Endothelial cell of umbilical vein (primary cell): ENCODE data around the gene EYS. TPM values are rescaled to one million over a fixed set of nuclear protein-coding genes. Genes with fewer than 3 reads are reported as not detected.

Source experiments
- BruUV-seq: library from RNA; stranded (reverse); fragments of 400-500 nt; replicated peaks from 2 replicates; lab custom pipeline; 2021; lab: Mats Ljungman, UMichigan
- CTCF ChIA-PET: fragments of 300-600, 350-600 bp; sonication (Branson Sonifier 250); formaldehyde crosslinking; loops from one replicate; lab custom pipeline; 2021; ENCODE audit warnings: antibody characterized with exemption, inconsistent platforms; lab: Charles Lee
- POLR2A ChIA-PET: fragments of 300-600, 350-600 bp; sonication (Branson Sonifier 250); formaldehyde crosslinking; loops from one replicate; lab custom pipeline; 2021; ENCODE audit warnings: antibody characterized with exemption, inconsistent platforms; lab: Charles Lee
- DNase-seq: peaks from one replicate; pipeline ENCODE4 v3.0.0-alpha.2; 2011; ENCODE audit warnings: low read depth, low spot score
- FAIRE-seq: peaks from 2 replicates; lab custom pipeline; 2011; peaks lifted over from hg19 to GRCh38; lab: Jason Lieb, UNC
- H2AFZ ChIP-seq: 2 replicates; pipeline ENCODE4 v1.6.0; 2012; ENCODE audit warnings: low read depth, low read length, control low read depth, inconsistent platforms
- H3K27ac ChIP-seq: 2 replicates; pipeline ENCODE4 v1.5.1; 2011; ENCODE audit warnings: low read depth, mild to moderate bottlenecking, control low read depth, low read length, moderate library complexity; ENCODE audit not compliant: insufficient read depth
- H3K27me3 ChIP-seq, 2 experiments: 2 replicates each; pipeline versions ENCODE4 v1.6.0 to v1.6.1; 2011; ENCODE audit warnings: low read length in 2 of 2, mixed read lengths in 1 of 2; ENCODE audit not compliant: control insufficient read depth in 2 of 2, insufficient read depth in 2 of 2
- H3K36me3 ChIP-seq, 2 experiments: 2 replicates in 1 of 2; 3 replicates in 1 of 2; pipeline ENCODE4 v1.5.1; 2011; ENCODE audit warnings: low read length in 2 of 2, mild to moderate bottlenecking in 1 of 2, moderate library complexity in 1 of 2; ENCODE audit not compliant: control insufficient read depth in 2 of 2, insufficient read depth in 2 of 2; ENCODE audit errors: extremely low read depth in 1 of 2
- H3K4me1 ChIP-seq: 3 replicates; pipeline ENCODE4 v1.5.1; 2011; ENCODE audit warnings: mild to moderate bottlenecking, low read length; ENCODE audit not compliant: control insufficient read depth, insufficient read depth; ENCODE audit errors: extremely low read depth
- H3K4me2 ChIP-seq: 2 replicates; pipeline ENCODE4 v1.6.1; 2011; ENCODE audit warnings: low read length, control low read depth, mixed read lengths; ENCODE audit not compliant: insufficient read depth
- H3K4me3 ChIP-seq, 3 experiments: fragments of 200-600 bp in 1 of 3; sonication (generic), shearing (Covaris generic) in 1 of 3; replicated peaks in 1 of 3; 2 replicates each; pipeline ENCODE4 v1.5.1; 2011 to 2016; ENCODE audit warnings: control low read depth in 3 of 3, low read length in 3 of 3, mild to moderate bottlenecking in 2 of 3, inconsistent platforms in 1 of 3, low read depth in 1 of 3, moderate library complexity in 1 of 3; ENCODE audit not compliant: insufficient read depth in 1 of 3
- H3K79me2 ChIP-seq: 2 replicates; pipeline ENCODE4 v1.6.0; 2012; ENCODE audit warnings: low read length, inconsistent platforms; ENCODE audit not compliant: control insufficient read depth, insufficient read depth
- H3K9ac ChIP-seq: replicated peaks from 2 replicates; pipeline ENCODE3; 2011; ENCODE audit warnings: low read length, control low read depth; ENCODE audit not compliant: insufficient read depth; ENCODE audit errors: extremely low read depth
- H3K9me1 ChIP-seq: replicated peaks from 3 replicates; pipeline ENCODE4 v1.6.0; 2011; ENCODE audit warnings: mild to moderate bottlenecking, low read length; ENCODE audit not compliant: control insufficient read depth, insufficient read depth; ENCODE audit errors: extremely low read depth
- H3K9me3 ChIP-seq: replicated peaks from 2 replicates; pipeline ENCODE4 v1.5.1; 2012; ENCODE audit warnings: low read length, inconsistent platforms; ENCODE audit not compliant: control insufficient read depth, insufficient read depth
- H4K20me1 ChIP-seq: replicated peaks from 2 replicates; pipeline ENCODE3; 2011; ENCODE audit warnings: mild to moderate bottlenecking, low read length; ENCODE audit not compliant: control insufficient read depth, insufficient read depth; ENCODE audit errors: extremely low read depth
- EZH2 ChIP-seq: IDR thresholded peaks from 2 replicates; pipeline ENCODE4 v1.6.1; 2012; ENCODE audit warnings: borderline replicate concordance, low read depth, mild to moderate bottlenecking, moderate library complexity, low read length, inconsistent platforms; ENCODE audit not compliant: severe bottlenecking
- FOS ChIP-seq: IDR thresholded peaks from 2 replicates; pipeline ENCODE4 v1.6.1; 2011; ENCODE audit warnings: mild to moderate bottlenecking, low read length, moderate library complexity, borderline replicate concordance; ENCODE audit not compliant: insufficient read depth
- GATA2 ChIP-seq: IDR thresholded peaks from 2 replicates; pipeline ENCODE4 v1.7.0; 2011; ENCODE audit warnings: low read depth, mild to moderate bottlenecking, moderate library complexity, mixed read lengths, low read length; ENCODE audit not compliant: insufficient read length, insufficient read depth
- JUN ChIP-seq: IDR thresholded peaks from 2 replicates; pipeline ENCODE4 v1.6.1; 2011; ENCODE audit warnings: borderline replicate concordance, low read depth; ENCODE audit not compliant: insufficient read length, insufficient read depth
- MYC ChIP-seq: IDR thresholded peaks from one replicate; pipeline ENCODE4 v1.6.1; 2011; ENCODE audit warnings: mild to moderate bottlenecking, low read depth, low read length
- POLR2A ChIP-seq: IDR thresholded peaks from 2 replicates; pipeline ENCODE4 v1.6.1; 2012; ENCODE audit warnings: low read depth, mild to moderate bottlenecking, control low read depth, low read length
- POLR2AphosphoS5 ChIP-seq: IDR thresholded peaks from 2 replicates; pipeline ENCODE4 v1.6.1; 2012; ENCODE audit warnings: low read depth, mild to moderate bottlenecking, control low read depth, low read length, moderate library complexity; ENCODE audit not compliant: insufficient read depth
- dilution Hi-C: fragments of 300-500 bp; cut with MboI; formaldehyde crosslinking; loops from one replicate; pipeline ENCODE4 v1.15.0; 2019; ENCODE audit warnings: low sequenced_read_pairs; ENCODE audit not compliant: extremely low pct_ligation_motif_present
- intact Hi-C: fragments of 100-400 bp; cut with micrococcal nuclease; formaldehyde crosslinking; loops from one replicate; pipeline ENCODE4 v1.10.0; 2022
- polyA plus RNA-seq, 4 experiments: library from polyadenylated mRNA; depleted of rRNA in 3 of 4; stranded (reverse) in 3 of 4; unstranded in 1 of 4; fragments of >200 nt; gene quantifications; 2 replicates each; pipeline versions ENCODE4 v1.2.1 to v1.2.3, GENCODE V29; 2011 to 2012; ENCODE audit warnings: missing spikeins in 1 of 4
- total RNA-seq: library from RNA; stranded (reverse); gene quantifications from 2 replicates; pipeline ENCODE4 v1.2.3, GENCODE V29; 2021
- TF ChIP-seq, protein P1 (sequence below), 2 donors: IDR thresholded peaks; 1 replicate in 1 of 2; 2 replicates in 1 of 2; pipeline ENCODE4 v1.5.1; 2011; ENCODE audit warnings: low read length in 2 of 2, mild to moderate bottlenecking in 2 of 2, moderate library complexity in 2 of 2, control low read depth in 1 of 2, inconsistent platforms in 1 of 2, low read depth in 1 of 2; ENCODE audit not compliant: insufficient read depth in 1 of 2; ENCODE audit errors: extremely low read depth in 1 of 2
- TF ChIP-seq, protein P2 (sequence below): IDR thresholded peaks from 2 replicates; pipeline ENCODE4 v1.6.1; 2011; ENCODE audit not compliant: insufficient read depth, insufficient read length

The EYS gene
- total and polyA plus RNA-seq, 2 donors (not counting 3 experiments of a cell fraction or from before 2014, with no cell fraction given): 0.01 to 0.27 TPM

DNA sequence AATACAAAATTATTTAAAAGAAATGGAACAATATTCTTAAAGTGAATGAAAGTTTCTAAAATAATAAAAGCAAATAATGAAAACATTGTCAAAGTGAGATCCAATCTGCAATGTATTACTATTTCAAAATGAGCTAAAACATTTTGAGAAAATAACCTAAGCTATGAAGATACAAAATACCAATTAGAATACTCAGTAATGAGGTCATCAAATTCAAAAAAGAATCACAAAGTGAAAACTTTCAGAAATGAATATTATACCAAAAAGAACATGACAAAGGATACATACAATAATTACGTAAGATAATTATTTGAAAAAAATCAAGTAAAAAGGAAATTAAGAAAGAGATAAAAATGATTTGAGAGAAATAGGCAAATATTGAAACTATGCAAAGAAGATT, 634.5 kb downstream of the EYS start:
- ChIA-PET CTCF (no interaction called here), POLR2A (no interaction called here)
- no peak overlapping the region for H3K9ac ChIP-seq
- no peaks in the 10 kb centered on the region for H3K9me3 ChIP-seq
- no peak overlapping the region for H3K27ac ChIP-seq
- dilution Hi-C loops (no loop called here), intact Hi-C loops (no loop called here)
- no peaks in the 10 kb centered on the region for H4K20me1 ChIP-seq
- FAIRE-seq: no peak
- H3K79me2 ChIP-seq: no peaks in the 10 kb centered on the region
- H2AFZ ChIP-seq: no peak overlapping the region
- H3K4me2 ChIP-seq: no peak overlapping the region
- no TSS peak for BruUV-seq
- no peak overlapping the region for H3K4me3 ChIP-seq
- H3K9me1 ChIP-seq: no peaks in the 10 kb centered on the region
- H3K27me3 ChIP-seq: no peaks in the 10 kb centered on the region
- H3K4me1 ChIP-seq: no peaks in the 10 kb centered on the region
- no peaks in the 10 kb centered on the region for H3K36me3 ChIP-seq
- no peak for DNase-seq
- TF ChIP-seq POLR2AphosphoS5: no peak
- TF ChIP-seq GATA2: no peak
- TF ChIP-seq, protein P1, sequence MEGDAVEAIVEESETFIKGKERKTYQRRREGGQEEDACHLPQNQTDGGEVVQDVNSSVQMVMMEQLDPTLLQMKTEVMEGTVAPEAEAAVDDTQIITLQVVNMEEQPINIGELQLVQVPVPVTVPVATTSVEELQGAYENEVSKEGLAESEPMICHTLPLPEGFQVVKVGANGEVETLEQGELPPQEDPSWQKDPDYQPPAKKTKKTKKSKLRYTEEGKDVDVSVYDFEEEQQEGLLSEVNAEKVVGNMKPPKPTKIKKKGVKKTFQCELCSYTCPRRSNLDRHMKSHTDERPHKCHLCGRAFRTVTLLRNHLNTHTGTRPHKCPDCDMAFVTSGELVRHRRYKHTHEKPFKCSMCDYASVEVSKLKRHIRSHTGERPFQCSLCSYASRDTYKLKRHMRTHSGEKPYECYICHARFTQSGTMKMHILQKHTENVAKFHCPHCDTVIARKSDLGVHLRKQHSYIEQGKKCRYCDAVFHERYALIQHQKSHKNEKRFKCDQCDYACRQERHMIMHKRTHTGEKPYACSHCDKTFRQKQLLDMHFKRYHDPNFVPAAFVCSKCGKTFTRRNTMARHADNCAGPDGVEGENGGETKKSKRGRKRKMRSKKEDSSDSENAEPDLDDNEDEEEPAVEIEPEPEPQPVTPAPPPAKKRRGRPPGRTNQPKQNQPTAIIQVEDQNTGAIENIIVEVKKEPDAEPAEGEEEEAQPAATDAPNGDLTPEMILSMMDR (IDR thresholded peaks at IDR 0.05; ENCODE audit: extremely low read depth in 1 of 2, insufficient read depth in 1 of 2, low read depth in 1 of 2, low read length in 2 of 2): no peak
- no peak for TF ChIP-seq POLR2A
- no peak for TF ChIP-seq MYC
- TF ChIP-seq, protein P2, sequence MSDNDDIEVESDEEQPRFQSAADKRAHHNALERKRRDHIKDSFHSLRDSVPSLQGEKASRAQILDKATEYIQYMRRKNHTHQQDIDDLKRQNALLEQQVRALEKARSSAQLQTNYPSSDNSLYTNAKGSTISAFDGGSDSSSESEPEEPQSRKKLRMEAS: no peak
- no peak for TF ChIP-seq FOS
- TF ChIP-seq JUN: no peak
- TF ChIP-seq EZH2: no peak
